GM21576 (cell line): ENCODE results near the gene HINFP.
"Not testable (repeated sequence)": the region's sequence is repeated elsewhere in the genome, so short reads cannot be mapped to it uniquely, and the experiment has no call there.

ENCODE experiments used
- ATAC-seq: cut with Tn5 transposase; IDR thresholded peaks from one replicate; pipeline ENCODE4 v1.9.1; 2021; ENCODE audit warnings: mild to moderate bottlenecking, moderate library complexity; ENCODE audit not compliant: unreplicated experiment

Gene HINFP

DNA sequence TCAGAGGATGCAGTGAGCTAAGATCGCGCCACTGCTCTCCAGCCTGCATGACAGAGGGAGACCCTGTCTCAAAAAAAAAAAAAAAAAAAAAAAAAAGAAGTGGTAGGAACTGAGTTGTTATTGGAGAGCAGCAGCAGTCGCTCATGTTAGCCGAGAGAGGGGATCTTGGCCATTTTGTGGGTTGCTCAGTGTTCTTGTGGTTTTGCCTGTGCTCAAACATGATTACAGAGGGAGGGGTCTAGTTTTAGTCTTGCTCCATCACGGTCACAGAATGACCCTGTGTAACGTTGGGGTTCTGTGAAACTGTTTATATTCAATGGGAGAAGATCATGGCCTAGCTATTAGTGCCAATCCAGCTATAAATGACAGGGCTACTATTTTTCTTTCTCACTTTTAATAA is 21.7 kb upstream of the HINFP start:
- ATAC-seq: no peak

DNA sequence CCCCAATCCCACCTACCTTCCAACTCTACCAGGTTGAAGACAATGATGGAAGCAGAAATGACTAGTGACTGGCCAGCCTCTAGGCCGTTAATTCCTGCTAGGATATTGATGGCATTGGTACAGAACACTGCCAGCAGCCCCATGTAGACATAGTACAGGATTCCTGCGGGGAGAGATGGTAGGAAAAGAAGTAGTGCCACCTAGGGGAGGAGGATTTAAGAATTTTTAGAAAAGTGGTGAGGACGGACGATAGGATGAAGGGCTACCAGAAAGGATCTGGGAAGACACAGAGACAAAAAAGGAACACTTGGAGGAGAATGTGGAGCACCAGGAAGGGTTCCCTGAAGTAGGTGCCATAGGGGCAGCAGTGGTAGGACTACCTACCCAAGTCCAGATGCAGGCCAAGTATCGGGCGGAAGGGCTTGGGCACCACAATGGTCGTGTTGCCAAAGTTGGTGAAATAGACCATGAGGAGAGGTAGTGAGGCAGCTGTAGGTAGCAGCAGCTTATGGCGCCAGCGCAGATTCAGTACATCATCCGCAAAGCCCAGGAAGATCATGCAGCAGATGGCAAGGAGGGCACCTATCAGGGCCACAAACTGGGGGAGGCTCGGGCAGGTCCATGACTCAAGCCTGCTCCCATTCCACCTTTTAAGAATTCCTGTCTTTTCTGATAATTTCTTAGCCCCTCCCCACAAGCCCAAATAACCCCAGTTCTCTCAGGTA is 21.0 kb upstream of the HINFP start:
- no peak for ATAC-seq

DNA sequence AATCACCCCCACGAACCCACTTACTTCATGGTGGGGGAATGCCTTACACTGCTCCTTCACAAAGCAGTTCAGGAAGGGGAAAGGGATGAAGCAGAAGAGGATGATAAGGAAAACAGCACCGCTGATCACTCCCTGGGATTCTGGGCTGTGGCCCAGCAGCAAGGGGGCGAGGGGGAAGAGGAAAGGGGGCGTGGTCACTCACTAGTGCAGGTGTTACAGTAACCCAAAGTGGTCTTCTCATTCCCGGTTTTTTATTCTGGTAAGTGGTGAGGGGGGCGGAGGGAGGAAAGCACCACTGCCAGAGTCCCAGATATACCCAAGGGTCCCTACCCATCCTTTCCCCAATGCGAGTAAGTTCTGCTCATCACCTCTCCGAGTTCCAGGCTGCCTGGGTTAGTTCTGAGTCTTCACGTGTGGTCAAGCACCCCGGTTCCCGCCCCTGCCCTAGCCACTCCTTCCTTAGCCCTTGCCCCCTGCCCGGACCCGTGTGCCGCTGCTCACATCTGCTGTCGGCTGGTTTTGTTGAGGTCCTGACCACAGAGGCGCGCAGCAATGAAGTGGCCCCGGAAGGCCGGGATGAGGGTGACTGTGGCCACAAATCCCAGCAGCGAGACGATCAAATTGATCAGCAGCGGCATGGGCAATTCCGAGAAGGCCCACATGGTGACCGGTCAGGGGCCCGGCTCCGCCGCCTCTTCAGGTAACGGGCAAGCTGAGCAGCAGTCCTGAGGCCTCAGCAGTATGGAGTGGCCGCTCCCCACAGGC is 20.2 kb upstream of the HINFP start:
- ATAC-seq: peak; percentile 14

DNA sequence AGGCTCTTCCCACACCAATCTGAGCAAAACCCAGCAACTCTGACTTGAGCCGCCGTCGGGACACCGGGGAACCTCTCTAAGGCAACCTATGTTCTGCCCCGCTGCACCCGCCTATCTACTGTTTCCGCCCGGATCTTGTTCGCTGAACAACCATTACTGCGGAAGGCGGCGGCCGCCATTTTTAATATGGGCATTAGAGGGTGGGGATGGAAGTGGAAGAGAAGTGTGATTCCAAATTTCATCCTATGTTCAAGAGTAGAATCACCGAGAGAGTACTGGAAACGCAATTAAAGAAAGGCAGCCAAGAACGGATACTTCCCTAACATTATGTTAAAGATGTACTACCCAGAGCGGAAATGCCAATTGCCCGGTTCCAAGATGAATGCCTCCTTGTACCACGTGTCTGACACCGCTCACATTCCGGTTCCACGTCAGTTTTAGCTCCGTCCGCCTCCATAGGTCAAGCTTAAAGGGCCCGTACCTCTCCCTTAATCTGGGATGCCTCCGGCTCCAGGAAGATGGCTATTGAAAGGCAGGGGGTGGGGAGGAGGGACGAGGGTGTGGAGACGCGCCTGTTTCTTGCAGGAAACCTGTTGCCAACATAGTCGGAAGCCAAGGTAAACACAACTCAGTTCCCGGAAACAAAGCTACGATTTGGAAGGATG is 19.5 kb upstream of the HINFP start, which contains the start of gene DPAGT1:
Gene DPAGT1 (minus strand): TSS at position 95 of the 665 bp plus-strand sequence. CDS start 198 bp downstream, outside the sequence.
- ATAC-seq: peak; percentile 72

DNA sequence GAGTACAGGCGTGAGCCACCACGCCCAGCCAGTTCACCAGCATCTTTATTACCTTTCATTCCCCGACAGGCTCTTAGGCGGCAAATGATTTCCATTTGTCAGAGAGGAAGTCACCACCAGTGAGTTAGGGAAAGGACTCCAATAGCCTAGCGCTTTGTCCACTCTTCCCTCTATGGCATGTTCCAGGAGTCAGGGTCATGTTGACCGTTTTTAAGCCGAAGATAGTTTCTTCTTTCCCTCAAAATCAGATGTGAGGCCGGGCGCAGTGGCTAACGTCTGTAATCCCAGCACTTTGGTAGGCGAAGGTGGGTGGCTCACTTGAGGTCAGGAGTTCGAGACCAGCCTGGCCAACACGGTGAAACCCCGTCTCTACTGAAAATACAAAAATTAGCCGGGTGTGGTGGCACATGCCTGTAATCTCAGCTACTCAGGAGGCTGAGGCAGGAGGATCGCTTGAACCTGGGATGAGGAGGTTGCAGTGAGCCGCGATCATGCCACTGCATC is 18.2 kb upstream of the HINFP start:
- not testable (repeated sequence) for ATAC-seq

DNA sequence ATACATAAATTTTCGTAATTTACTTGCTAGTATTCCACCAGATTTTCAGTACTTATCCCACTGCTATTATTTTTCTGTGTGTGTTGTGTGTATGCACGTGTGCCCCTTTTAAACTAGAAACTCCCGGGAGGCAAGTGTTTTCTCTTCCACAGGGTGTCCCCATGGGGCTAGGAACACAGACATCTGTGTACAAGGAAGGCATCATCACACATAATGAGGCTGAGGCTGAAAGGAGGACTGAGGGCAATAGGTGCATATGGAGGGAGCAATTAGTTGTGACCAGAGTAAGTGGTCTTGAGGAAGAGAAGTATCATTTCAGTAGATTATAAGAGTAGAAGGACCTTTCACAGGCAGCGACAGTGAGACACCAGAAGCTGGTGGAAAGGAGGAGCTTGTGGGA is 17.6 kb upstream of the HINFP start:
- no peak for ATAC-seq

DNA sequence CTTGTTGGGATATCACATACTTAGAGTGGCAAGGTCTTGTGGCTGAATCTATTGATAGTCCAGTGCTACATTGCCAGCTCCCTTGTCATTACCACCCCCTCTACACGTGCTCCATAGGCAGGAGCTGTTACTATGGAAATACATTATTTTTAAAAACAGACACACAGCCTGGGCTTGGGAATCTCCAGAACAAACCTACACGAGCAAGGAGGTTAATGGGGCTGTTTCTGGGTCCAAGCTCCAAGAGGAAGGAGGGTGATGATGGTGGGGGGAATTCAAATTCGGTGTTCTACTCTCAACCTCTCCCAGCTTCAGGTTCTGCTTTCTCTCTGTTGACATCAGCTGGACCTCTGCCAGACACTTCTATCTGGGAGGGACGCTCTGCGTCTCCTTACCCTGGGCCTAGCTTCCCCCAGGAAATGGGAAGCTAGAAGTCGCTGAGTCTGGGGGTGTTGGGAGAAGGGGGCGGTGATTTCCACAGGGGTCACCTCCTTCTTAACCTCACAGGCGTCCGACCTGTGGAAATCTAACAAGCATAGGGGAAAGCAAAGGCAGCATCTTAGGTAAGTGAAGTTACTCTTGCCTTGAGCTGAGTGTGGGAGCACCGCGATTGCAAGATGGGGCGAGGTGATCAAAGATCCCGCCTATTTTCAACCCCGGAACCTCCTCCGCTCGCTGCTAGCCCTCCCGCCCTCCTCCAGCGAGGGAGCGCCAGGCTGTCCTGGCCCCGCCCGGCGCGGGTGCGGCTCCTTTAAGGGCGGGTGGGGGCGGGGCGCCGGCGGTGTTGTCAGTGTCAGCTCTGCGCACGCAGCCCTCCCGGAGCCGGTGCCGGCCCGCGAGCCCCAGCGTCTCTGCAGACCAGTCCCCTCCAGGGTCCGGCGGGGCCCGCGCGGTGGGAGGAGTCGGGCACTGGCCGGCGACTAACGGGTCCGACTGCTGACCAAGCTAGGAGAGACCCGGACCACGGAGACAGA is 14.5 kb upstream of the HINFP start, which contains the start of gene C2CD2L:
Gene C2CD2L (plus strand): TSS at position 781 of the 974 bp plus-strand sequence. CDS start 398 bp downstream, outside the sequence.
- ATAC-seq: peak; percentile 70

DNA sequence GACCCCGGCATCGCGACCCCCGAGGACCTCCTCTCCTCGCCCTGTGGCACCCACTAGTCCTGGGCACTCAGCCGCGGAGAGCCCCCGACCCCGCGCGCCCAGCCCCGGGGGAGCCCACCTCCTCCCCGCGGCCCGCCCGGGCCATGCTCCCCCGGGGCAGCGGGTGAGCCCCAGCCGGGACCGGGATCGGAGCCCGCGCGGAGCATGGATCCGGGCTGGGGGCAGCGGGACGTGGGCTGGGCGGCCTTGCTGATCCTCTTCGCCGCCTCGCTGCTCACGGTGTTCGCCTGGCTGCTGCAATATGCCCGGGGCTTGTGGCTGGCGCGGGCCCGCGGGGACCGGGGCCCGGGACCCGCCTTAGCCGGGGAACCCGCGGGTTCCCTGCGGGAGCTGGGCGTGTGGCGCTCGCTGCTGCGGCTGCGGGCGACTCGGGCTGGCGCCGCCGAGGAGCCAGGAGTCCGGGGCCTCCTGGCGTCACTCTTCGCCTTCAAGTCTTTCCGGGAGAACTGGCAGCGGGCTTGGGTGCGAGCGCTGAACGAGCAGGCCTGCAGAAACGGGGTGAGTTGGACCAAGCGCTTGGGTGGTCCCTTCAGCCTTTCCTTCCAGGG is 13.7 kb upstream of the HINFP start:
- peak; percentile 22 for ATAC-seq

DNA sequence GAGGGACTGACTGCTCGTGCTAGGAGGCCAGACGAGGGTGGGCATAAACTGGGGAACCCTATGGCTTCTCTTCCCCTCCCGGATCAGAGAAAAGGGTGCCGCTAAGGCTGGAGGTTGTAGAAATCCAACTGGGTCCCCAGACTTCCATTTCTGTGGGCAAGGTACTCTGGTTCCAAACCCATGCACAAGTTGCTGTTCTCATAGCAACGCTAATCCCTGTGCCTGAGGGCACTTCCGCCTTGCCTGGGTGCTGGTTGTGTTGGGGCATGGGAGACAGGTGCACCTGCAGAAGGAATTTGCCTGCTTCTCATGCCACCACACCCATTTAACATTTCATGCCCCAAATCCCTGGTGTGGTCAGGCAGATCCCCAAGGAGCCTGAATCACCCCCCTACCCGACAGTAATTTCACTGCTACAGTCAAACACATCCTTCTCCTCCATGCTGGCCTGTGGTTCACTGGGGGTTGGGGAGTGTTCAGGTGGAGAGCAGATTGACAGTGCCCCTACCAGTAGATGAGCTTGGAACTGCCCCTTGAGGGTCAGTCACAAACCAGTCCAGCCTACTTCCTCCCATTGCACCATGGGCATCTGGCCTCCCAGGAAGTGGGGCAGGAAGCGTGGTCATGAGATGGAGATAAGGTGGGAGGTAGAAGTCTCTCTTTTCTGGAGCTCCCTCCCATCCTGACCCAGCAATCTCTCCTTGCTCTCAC is 13.1 kb upstream of the HINFP start:
- ATAC-seq: no peak

DNA sequence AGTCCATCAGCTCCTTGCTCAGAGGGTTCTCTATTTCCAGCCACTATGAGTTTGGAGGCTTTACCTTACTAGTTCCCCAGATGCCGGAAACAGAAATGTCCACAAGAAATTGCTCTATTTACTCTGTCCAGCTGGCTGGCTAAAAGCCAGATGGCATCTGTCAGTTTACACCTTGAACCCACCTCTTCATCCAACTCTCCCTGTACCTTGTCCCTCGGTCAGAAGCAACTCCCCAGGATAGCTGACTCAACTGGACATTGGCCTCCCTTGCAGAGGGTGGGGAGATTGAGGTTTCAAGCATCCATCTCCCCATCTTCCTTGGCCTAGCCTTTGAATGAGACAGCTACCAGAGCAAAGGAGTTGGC is 12.5 kb upstream of the HINFP start:
- no peak for ATAC-seq

DNA sequence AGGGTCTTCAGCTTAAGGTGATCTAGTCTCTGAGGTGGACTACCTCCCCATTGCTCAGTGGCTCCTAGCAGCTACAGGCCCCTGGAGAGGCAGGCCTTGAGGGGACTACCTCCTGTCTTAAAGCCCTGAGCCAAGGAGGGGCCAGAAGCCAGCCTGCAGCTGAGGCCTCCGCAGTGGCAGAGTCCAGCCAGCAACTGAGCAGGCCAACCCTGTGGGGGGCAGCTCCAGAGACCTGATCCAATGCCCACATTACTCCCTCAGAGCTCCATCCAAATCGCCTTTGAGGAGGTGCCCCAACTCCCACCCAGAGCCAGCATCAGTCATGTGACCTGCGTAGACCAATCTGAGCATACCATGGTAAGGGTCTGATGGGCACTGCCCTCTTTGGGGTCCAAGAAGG is 11.5 kb upstream of the HINFP start:
- no peak for ATAC-seq

DNA sequence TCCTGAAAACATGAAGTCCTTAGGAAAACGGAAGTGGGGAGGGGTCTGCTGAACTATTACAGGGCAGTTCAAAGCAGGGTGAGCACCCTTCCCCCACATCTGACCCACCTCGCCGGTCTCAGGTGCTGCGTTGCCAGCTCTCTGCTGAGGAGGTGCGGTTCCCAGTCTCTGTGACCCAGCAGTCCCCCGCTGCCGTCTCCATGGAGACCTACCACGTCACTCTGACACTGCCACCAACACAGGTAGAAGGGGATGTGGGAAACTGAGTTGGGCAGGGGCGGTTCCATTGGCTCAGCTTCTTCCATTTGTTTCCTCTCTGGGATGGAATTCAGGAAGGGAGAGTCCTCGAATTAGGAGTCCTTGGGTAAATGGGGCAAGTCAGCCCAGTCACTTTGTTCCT is 10.9 kb upstream of the HINFP start:
- no peak for ATAC-seq

DNA sequence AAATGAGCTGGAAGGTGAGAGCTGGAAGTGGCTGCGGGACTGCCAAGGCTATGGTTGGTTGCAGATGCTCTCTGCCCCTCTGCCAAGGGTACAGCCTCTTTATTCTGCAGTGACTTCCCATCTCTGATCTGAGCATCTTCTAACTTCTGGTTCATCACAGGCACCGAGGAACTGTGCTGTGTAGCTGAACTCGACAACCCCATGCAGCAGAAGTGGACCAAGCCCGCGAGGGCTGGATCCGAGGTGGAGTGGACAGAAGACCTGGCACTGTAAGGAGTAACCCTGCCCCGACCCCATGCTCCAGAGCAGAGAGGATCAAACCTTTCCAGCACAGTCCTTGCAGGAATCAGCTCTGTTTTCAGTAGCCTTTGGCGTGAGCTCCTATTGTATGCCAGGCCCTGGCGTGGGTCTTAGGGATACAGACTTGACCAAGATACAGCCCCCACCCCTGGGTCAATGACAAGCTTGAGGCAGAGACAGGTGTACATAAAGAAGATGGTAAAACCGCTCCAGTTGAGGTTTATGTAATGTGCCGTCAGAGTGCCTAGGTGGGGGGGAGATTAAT is 9.9 kb upstream of the HINFP start:
- no peak for ATAC-seq

DNA sequence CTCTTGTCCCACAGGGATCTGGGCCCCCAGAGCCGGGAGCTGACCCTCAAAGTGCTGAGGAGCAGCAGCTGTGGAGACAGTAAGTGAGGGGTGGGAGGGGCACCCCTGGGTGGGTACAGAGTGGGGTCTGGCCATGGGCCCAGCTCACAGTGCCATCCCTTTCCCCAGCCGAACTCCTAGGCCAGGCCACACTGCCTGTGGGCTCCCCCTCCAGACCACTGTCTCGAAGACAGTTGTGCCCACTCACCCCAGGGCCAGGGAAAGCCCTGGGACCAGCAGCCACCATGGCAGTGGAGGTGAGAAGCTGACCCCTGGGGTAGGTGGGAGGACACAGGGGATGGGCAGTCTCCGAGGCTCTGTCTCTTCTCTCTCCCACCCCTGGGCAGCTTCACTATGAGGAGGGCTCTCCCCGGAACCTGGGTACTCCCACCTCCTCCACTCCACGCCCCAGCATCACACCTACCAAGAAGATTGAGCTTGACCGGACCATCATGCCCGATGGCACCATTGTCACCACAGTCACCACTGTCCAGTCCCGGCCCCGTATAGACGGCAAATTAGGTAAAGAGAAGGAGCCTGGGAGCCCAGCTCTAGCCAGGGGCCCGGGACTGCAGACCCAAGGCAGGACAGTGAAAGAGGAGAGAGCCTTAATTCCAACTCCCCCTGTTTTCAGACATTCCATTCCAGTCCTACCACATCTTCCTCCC is 8.9 kb upstream of the HINFP start:
- no peak for ATAC-seq

DNA sequence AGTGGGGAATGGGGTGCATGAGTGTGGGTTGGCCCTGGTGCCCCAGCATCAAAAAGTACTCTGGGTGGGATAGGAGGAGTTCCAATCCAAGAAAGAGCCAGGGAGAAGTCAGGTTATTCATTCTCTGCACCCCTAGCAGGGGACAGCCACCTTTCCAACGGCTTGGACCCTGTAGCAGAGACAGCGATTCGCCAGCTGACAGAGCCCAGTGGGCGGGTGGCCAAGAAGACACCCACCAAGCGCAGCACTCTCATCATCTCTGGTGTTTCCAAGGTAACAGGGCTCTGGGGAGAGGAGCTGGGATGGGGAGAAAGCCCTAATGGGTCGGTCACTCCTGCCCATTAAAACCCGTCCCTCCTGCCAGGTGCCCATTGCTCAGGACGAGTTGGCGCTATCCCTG is 7.7 kb upstream of the HINFP start:
- no peak for ATAC-seq

DNA sequence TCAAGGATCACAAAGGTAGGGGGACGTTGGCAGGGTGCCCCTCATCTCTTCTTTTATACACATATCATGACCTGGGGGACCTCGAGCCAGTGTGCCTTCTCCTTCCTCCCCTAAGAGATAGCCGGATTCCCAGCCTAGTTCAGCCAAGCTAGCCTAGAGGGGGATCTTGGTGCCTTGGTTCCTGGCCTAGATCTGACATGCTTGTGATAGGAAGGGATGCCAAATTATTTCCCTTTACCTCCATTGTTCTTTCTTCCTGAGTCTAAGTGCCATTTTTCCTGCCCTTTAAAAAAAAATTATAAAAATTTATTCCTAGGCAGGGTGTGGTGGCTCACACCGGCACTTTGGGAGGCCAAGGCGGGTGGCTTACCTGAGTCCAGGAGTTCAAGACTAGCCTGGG is 7.0 kb upstream of the HINFP start:
- no peak for ATAC-seq

DNA sequence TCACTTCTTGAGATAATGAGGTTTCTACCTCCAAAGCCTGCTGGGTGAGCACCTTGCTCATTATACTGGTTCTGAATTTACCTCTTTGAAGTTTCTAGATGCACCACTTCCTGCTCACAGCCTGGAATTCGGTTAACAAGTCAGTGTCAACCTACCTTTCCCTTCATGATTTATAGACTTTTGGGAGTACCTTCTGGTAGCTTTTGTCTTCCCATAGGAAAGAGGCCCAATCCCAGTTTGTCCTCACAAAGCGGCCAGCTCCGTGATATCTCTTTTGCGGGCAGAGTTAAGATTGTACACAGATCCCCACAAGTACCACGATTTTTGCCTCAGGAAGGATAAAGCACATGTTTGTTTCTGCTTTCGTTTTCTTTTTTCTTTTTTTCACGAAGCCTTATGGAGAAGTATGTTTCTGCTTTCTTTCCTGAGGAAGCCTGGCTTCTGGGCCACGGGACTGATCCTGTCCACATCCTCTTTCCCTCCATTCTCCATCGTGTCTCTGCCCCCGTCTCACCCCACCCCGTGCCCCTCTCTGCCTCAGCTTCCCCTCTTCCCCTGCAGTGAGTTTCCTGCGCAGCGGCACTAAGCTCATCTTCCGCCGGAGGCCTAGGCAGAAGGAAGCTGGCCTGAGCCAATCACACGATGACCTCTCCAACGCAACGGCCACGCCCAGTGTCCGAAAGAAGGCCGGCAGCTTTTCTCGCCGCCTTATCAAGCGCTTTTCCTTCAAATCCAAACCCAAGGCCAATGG is 5.7 kb upstream of the HINFP start:
- no peak for ATAC-seq

DNA sequence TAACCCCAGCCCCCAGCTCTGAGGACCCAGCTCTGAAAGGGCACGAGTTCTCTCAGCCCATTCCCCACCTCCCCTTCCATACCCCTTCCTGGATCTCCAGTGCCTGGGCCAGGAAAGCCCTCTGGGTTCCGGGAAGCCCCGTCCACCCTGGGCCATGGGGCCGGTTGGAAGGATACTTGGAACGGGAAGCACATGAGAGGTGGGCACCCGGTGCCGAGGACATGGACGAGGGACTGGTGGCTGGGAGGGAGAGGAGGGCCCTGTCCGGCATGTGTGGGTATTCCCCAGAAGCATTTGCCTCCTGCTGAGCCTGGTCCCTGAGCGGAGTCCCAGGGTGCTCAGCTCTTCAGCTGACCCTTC is 5.2 kb upstream of the HINFP start:
- ATAC-seq: no peak
